Omental fat pad (tissue), 4 donors: ENCODE data around the gene FRMD4A. TPM values are rescaled to one million over a fixed set of nuclear protein-coding genes. Genes with fewer than 3 reads are reported as not detected.

Experiments used
- ATAC-seq: fragments of 150-250 bp; one replicate; pipeline ENCODE4 v1.9.1; 2016; ENCODE audit warnings: mild to moderate bottlenecking, moderate library complexity; ENCODE audit not compliant: low FRiP score
- DNase-seq: peaks from one replicate; pipeline ENCODE4 v3.0.0-alpha.2; 2019; ENCODE audit warnings: low spot score
- total RNA-seq, 4 donors: library from RNA; depleted of rRNA; stranded (reverse); fragments of >200 nt; gene quantifications; one replicate each; pipeline ENCODE4 v1.1.0, GENCODE V29; 2016
- TF ChIP-seq, protein P1 (sequence below), 3 donors: fragments of 450-650 bp; IDR thresholded peaks; one replicate each; pipeline ENCODE4 v1.5.1; 2016 to 2017; ENCODE audit warnings: antibody characterized with exemption in 3 of 3, mild to moderate bottlenecking in 3 of 3, moderate library complexity in 2 of 3

The FRMD4A gene
- total RNA-seq, 4 donors from 2014 or later = 66.8 to 119 (median 81.6) TPM

DNA sequence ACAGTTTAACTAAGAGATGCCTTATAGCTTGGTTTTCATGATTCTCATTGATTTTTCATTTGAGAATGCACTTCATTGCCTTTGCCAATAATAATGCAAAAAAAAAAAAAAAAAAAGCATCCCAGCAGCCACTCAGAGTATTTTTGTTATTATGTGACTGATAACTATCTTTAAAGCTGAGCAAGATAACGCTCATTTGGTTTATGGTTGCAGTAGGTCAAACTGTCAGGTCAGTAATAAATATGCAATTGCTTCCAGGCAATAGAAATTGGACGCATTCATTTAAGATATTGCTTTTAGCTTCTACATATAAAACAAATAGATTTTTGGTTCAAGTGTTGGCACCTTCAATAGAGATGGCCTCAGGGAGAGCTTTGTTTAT, 528.8 kb downstream of the FRMD4A start:
- ATAC-seq (no peak), DNase-seq (no peak)
- TF ChIP-seq, protein P1, sequence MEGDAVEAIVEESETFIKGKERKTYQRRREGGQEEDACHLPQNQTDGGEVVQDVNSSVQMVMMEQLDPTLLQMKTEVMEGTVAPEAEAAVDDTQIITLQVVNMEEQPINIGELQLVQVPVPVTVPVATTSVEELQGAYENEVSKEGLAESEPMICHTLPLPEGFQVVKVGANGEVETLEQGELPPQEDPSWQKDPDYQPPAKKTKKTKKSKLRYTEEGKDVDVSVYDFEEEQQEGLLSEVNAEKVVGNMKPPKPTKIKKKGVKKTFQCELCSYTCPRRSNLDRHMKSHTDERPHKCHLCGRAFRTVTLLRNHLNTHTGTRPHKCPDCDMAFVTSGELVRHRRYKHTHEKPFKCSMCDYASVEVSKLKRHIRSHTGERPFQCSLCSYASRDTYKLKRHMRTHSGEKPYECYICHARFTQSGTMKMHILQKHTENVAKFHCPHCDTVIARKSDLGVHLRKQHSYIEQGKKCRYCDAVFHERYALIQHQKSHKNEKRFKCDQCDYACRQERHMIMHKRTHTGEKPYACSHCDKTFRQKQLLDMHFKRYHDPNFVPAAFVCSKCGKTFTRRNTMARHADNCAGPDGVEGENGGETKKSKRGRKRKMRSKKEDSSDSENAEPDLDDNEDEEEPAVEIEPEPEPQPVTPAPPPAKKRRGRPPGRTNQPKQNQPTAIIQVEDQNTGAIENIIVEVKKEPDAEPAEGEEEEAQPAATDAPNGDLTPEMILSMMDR (IDR thresholded peaks at IDR 0.05) = no peak

DNA sequence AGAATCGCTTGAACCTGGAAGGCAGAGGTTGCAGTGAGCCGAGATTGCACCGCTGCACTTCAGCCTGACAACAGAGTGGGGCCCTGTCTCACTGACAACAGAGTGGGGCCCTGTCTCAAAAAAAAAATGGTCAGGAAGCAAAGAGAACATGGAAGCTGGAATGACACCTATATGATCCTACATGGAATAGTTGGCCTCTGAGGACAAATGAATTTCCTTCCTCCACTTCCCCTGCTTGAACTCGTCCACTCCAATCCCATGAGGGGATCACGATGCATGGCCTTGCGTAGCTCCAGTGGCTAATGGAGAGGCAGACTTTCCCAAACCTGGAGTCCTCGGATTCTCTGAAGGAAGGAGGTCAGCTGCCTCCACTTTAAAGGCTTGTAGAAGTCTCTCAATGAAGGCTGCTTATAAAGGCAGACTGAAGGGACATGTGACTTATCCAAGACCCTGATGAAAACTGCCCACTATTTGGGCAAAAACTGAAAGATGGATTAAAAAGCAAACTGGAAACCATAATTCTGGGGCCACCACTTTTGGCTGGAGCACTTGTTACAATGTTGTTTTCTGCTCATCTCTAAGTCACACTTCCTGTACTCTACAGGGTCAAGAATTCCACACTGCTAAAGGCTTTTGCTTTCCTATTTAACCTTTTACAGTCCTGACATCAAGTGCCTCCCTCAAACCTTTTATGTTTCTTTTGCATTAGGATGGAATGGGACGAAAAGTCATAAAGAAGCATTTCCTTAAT, 529.4 kb downstream of the FRMD4A start:
- TF ChIP-seq, protein P1 (IDR thresholded peaks at IDR 0.05) = no peak
- no peak for DNase-seq
- no peak for ATAC-seq

DNA sequence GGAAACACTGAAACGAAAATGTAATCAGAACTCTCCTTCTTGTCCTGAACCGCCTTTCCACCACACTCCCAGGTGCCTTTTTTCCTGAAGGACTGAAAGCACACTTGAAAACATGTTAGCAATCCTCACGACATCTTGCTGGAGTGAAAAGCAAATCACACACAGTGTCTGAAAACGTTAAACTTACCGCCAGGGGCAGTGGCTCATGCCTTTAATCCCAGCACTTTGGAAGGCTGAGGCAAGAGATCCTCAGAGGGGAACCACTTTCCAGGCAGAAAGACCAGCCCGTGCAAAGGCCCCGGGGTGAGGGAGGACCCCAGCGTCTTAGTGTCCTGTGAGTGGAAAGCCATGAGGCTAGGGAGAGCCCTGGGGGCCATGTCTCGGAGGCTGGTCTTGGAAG, 533.6 kb downstream of the FRMD4A start:
- TF ChIP-seq, protein P1 (IDR thresholded peaks at IDR 0.05) = no peak
- ATAC-seq (no peak), DNase-seq (no peak)

DNA sequence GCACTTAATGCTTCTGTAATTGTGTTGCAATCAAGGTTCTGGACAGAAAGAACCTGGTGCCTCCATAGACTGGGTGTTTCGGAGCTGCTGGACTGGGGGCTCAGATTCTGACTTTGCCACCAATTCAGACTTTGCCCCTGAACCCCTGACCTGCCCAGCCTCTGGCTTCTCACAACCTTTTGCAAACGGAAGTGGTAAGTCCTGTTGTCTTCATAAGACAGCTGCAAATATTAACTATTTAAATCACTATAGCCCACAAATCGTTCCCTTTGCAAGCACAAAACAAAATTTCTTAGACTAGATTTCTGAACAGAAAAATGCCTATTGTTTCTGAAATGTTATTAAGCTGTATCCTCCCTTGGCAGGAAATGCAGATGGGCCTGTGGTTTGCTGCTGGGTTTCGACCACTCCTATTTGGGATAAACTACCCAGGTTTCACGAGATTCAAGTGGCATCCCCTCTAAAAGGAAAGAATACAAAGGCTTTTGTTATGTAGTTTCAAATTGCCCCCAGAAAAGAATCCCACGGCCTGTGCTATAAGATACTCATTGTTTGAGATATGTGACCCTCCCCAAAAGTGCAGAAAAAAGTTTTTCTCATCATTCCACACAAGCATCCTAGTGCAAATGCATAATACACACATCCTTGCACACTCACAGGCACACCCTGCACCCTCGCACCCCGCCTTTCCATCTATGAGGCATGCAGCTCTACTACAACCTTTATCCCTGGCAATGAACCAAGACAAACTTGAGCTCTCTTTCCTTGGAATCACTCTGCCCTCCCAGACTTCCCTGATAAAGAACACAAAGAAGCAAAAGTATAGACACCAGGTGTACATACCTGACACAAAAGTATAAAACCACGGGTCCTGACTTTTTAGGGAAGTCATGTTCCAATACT, 534.8 kb downstream of the FRMD4A start:
- TF ChIP-seq, protein P1 (IDR thresholded peaks at IDR 0.05) = no peak
- DNase-seq (no peak), ATAC-seq (no peak)

DNA sequence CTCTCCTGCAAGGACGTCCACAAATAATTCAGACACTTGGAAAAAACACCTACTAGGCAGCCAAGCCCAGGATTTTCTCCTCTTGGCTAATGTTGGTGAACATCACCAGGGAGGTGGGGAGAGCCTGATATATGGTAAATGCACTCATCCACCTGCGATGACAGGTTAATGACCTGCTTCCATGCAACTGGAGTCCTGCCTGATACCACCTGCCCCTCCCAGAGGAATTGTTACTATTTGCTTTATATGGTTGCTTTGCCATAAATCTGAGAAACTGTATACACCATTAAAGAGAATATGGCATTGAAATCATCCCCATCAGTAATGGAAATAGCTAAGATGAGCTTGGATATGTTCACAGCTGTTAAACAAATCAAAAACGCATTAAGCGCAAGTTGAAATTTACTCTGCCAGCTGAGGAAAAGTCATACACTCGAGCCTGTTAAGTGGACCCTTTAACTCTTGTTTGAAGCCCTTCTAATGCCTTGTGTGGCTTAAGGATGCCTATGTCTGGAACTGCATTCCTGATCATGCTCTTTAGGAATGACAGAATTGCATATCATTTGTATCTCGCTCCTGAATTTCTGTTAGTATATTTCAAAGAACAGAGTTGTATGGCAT, 535.6 kb downstream of the FRMD4A start:
- DNase-seq = no peak
- TF ChIP-seq, protein P1 (IDR thresholded peaks at IDR 0.05) = no peak
- ATAC-seq = no peak

DNA sequence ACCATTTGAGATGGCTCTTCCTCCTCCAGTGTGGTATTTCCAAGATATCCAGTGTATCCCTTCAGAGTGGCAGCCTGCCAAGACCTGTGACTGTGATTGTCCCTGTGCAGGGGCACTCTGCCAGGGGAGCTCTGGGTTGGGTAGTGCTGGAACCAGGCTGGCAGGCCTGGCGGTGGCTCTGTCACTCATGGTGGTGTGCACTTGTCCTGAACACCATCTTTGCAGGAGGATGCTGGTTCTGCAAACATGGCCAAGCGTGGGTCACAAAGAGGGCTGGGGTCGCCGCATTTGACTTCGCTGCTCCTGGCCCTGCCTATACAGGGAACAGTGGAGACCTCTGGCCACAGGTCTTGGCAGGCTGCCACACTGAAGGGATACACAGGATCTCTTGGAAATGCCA, 538.7 kb downstream of the FRMD4A start:
- ATAC-seq (no peak), DNase-seq (no peak)
- TF ChIP-seq, protein P1 (IDR thresholded peaks at IDR 0.05) = no peak
